K562 (cell line): ENCODE data around the gene ZNF133. TPM values are rescaled to one million over a fixed set of nuclear protein-coding genes. Genes with fewer than 3 reads are reported as not detected.

ENCODE experiments used
- ATAC-seq: fragments of 200-7000 bp; cut with Tn5 transposase; 3 replicates; pipeline ENCODE4 v1.9.1; 2020; ENCODE audit warnings: moderate library complexity
- BruUV-seq: library from RNA; stranded (reverse); fragments of 400-500 nt; replicated peaks from 2 replicates; lab custom pipeline; 2021; lab: Mats Ljungman, UMichigan
- CTCF ChIA-PET: fragments of 300-600 bp; formaldehyde crosslinking; extraction: SDS; loops from one replicate; lab custom pipeline; 2021; ENCODE audit warnings: low intra/inter-chr PET ratio; lab: Yijun Ruan, JAX
- POLR2A ChIA-PET: fragments of 300-600, 350-650 bp; sonication (Branson Sonifier 250); formaldehyde crosslinking; extraction: SDS; loops from one replicate; lab custom pipeline; 2021; ENCODE audit warnings: antibody characterized with exemption, inconsistent platforms; lab: Yijun Ruan, JAX
- DNase-seq, 4 experiments: peaks; one replicate each; pipeline versions ENCODE4 v3.0.0 to v3.0.0-alpha.2; 2011 to 2018; ENCODE audit warnings: low spot score in 3 of 4, mixed read lengths in 3 of 4; ENCODE audit errors: extremely low read depth in 1 of 4
- FAIRE-seq: peaks from 2 replicates; lab custom pipeline; 2011; peaks lifted over from hg19 to GRCh38; lab: Jason Lieb, UNC
- H2AFZ ChIP-seq: 2 replicates; pipeline ENCODE4 v1.6.0; 2011; ENCODE audit warnings: low read depth, low read length, control low read depth, inconsistent platforms
- H3K27ac ChIP-seq: fragments of 200-600 bp; 3 replicates; pipeline ENCODE4 v1.8.0; 2011; ENCODE audit warnings: low read depth, mild to moderate bottlenecking, control low read depth, inconsistent platforms, low read length, moderate library complexity, mixed read lengths; ENCODE audit errors: extremely low read depth
- H3K27me3 ChIP-seq, 2 experiments: fragments of 300-600 bp in 1 of 2; 2 replicates in 1 of 2; 3 replicates in 1 of 2; pipeline versions ENCODE4 v1.6.0 to v1.8.0; 2011; ENCODE audit warnings: inconsistent platforms in 2 of 2, low read length in 2 of 2, mild to moderate bottlenecking in 1 of 2, mixed read lengths in 1 of 2, moderate library complexity in 1 of 2; ENCODE audit not compliant: control insufficient read depth in 2 of 2, insufficient read depth in 2 of 2
- H3K36me3 ChIP-seq: fragments of 300-600 bp; 3 replicates; pipeline ENCODE4 v1.8.0; 2011; ENCODE audit warnings: mild to moderate bottlenecking, low read length, inconsistent platforms; ENCODE audit not compliant: control insufficient read depth, insufficient read depth
- H3K4me1 ChIP-seq, 2 experiments: fragments of 200-600 bp in 1 of 2; replicated peaks in 1 of 2; 2 replicates in 1 of 2; 3 replicates in 1 of 2; pipeline versions ENCODE4 v1.5.1 to v1.8.0; 2011; ENCODE audit warnings: inconsistent platforms in 2 of 2, low read length in 2 of 2, mild to moderate bottlenecking in 1 of 2, mixed read lengths in 1 of 2, moderate library complexity in 1 of 2; ENCODE audit not compliant: control insufficient read depth in 2 of 2, insufficient read depth in 2 of 2
- H3K4me2 ChIP-seq: 2 replicates; pipeline ENCODE4 v1.6.1; 2011; ENCODE audit warnings: low read length, control low read depth, inconsistent platforms, mixed read lengths; ENCODE audit not compliant: insufficient read depth
- H3K4me3 ChIP-seq: fragments of 200-600 bp; sonication (generic), shearing (Covaris generic); 2 replicates; pipeline ENCODE4 v1.5.1; 2016; ENCODE audit warnings: control low read depth, inconsistent platforms
- H3K79me2 ChIP-seq: fragments of 200-600 bp; 3 replicates; pipeline ENCODE4 v1.8.0; 2011; ENCODE audit warnings: low read length, inconsistent platforms; ENCODE audit not compliant: control insufficient read depth, insufficient read depth
- H3K9ac ChIP-seq, 2 experiments: 2 replicates each; pipeline versions ENCODE4 v1.6.0 to v1.6.1; 2011; ENCODE audit warnings: low read depth in 2 of 2, low read length in 2 of 2, control low read depth in 1 of 2, inconsistent platforms in 1 of 2, mild to moderate bottlenecking in 1 of 2, mixed read lengths in 1 of 2; ENCODE audit not compliant: insufficient read depth in 1 of 2
- H3K9me1 ChIP-seq: one replicate; pipeline ENCODE4 v1.6.0; 2011; ENCODE audit warnings: inconsistent platforms, mild to moderate bottlenecking, low read length, moderate library complexity; ENCODE audit not compliant: control insufficient read depth, insufficient read depth
- H3K9me3 ChIP-seq: replicated peaks from 2 replicates; pipeline ENCODE4 v1.5.1; 2011; ENCODE audit warnings: low read depth, low read length, inconsistent platforms; ENCODE audit not compliant: control insufficient read depth, insufficient read depth
- H4K20me1 ChIP-seq: replicated peaks from 2 replicates; pipeline ENCODE4 v1.6.1; 2011; ENCODE audit warnings: low read length, inconsistent platforms, mixed read lengths; ENCODE audit not compliant: control insufficient read depth, insufficient read depth
- CAMTA2 ChIP-seq: fragments of 250-450 bp; sonication (Bioruptor Pico); conservative IDR thresholded peaks from 2 replicates; pipeline ENCODE4 v1.5.1; 2022
- CEBPB ChIP-seq: fragments of 450-650 bp; IDR thresholded peaks from 2 replicates; pipeline ENCODE4 v1.6.1; 2016; ENCODE audit warnings: missing genetic modification characterization, missing compliant biosample characterization
- KAT8 ChIP-seq: fragments of 450-650 bp; IDR thresholded peaks from 2 replicates; pipeline ENCODE4 v1.6.1; 2016; ENCODE audit warnings: low read depth, mild to moderate bottlenecking
- MEIS2 ChIP-seq: fragments of 450-650 bp; IDR thresholded peaks from 2 replicates; pipeline ENCODE4 v1.6.1; 2014; ENCODE audit warnings: mild to moderate bottlenecking; ENCODE audit not compliant: partially characterized antibody
- SAP30 ChIP-seq: fragments of 200-600 bp; sonication (generic); IDR thresholded peaks from 2 replicates; pipeline ENCODE4 v1.6.1; 2012; ENCODE audit warnings: borderline replicate concordance, low read depth, mild to moderate bottlenecking, moderate library complexity, low read length, control low read depth, inconsistent platforms; ENCODE audit not compliant: insufficient read depth, poor library complexity, severe bottlenecking
- U2AF1 ChIP-seq: fragments of 200-400 bp; formaldehyde crosslinking; optimal IDR thresholded peaks from 2 replicates; pipeline ENCODE3; 2017; ENCODE audit warnings: mild to moderate bottlenecking, low read depth, low read length, moderate library complexity
- ZNF3 ChIP-seq: fragments of 250-450 bp; sonication (Bioruptor Pico); IDR thresholded peaks from 2 replicates; pipeline ENCODE4 v1.5.0; 2021; ENCODE audit warnings: mild to moderate bottlenecking, moderate library complexity
- WGBS: fragments of 100-300 bp; shearing (Covaris generic); methylation state at CpG from one replicate; pipeline ENCODE4 v1.1.6; 2016; ENCODE audit warnings: low coverage, mixed read lengths; ENCODE audit not compliant: insufficient coverage; ENCODE audit errors: missing lambda C conversion rate; 5-methylcytosine and 5-hydroxymethylcytosine counted together
- in situ Hi-C: fragments of 300-500 bp; cut with MboI; formaldehyde crosslinking; loops from 4 replicates; pipeline ENCODE4 v1.15.0; 2018; ENCODE audit warnings: inconsistent platforms, mixed read lengths
- intact Hi-C: fragments of 100-400 bp; cut with micrococcal nuclease; formaldehyde crosslinking; loops from 2 replicates; pipeline ENCODE4 v1.14.2; 2022
- polyA plus RNA-seq, 8 experiments: library from polyadenylated mRNA; depleted of rRNA in 4 of 8; stranded (reverse) in 5 of 8; unstranded in 3 of 8; fragments of >200 nt; fragmentation: Nextera tagmentation in 2 of 8; fragmentation: Illumina TruSeq in 1 of 8; extraction: Ambion mirVana in 2 of 8; extraction: Trizol in 1 of 8; gene quantifications; 2 replicates each; pipeline versions ENCODE4 v1.2.1 to v1.2.3, GENCODE V29; 2011 to 2014; ENCODE audit warnings: inconsistent platforms in 1 of 8, missing spikeins in 1 of 8
- total RNA-seq, 7 experiments: library from RNA; depleted of rRNA in 6 of 7; stranded (reverse); fragments of >200 nt in 6 of 7; fragmentation: Illumina TruSeq in 2 of 7; extraction: Trizol in 2 of 7; gene quantifications; 2 replicates each; pipeline versions ENCODE4 v1.2.1 to v1.2.3, GENCODE V29; 2011 to 2021; ENCODE audit warnings: low replicate concordance in 1 of 7
- TF ChIP-seq, protein P1 (sequence below), 3 experiments: IDR thresholded peaks in 2 of 3; conservative IDR thresholded peaks in 1 of 3; 2 replicates each; pipeline ENCODE4 v1.5.1; 2011 to 2012; ENCODE audit warnings: low read length in 3 of 3, mild to moderate bottlenecking in 3 of 3, control low read depth in 2 of 3, improper control_type of control experiment in 1 of 3, inconsistent platforms in 1 of 3, low read depth in 1 of 3, mixed read lengths in 1 of 3, moderate library complexity in 1 of 3; ENCODE audit not compliant: insufficient read depth in 2 of 3
- TF ChIP-seq, protein P2 (sequence below), 3 experiments: fragments of 200-800 bp in 1 of 3; sonication (Bioruptor generic) in 1 of 3; sonication (generic) in 1 of 3; formaldehyde crosslinking in 1 of 3; IDR thresholded peaks; 2 replicates each; pipeline versions ENCODE4 v1.6.1 to v1.8.0; 2016 to 2022; ENCODE audit warnings: mild to moderate bottlenecking in 2 of 3, missing compliant biosample characterization in 2 of 3, missing genetic modification characterization in 2 of 3, missing genetic modification reagents in 1 of 3
- TF ChIP-seq, protein P3 (sequence below): sonication (generic); IDR thresholded peaks from 2 replicates; pipeline ENCODE4 v1.6.1; 2016

The ZNF133 gene
- total and polyA plus RNA-seq, 9 of the 15 experiments (the other 6 are each of a cell fraction or from before 2014, with no cell fraction given), result 1.1 to 6.5 (median 3.8) TPM

DNA sequence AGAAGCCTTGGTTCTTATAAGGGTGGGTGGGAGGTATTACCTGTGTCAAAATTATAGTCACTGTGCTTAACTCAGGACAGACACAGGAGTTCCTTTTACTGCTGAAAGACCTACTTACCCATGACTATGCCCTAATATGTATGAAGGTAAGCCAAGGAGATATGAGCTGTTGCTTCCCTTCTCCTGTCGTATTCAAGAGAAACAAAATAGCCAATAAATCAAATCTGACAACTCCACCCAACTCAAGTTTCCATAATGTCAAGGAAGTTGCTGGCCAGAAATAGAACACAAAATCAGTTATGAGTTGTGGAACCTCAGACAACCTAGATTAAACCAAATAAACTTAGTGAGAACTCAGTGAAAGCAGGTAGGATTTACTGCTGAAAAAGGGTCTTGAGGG lies 25.1 kb downstream of the ZNF133 start (continued):
- no peak for TF ChIP-seq CAMTA2
- peak; percentile 78 for TF ChIP-seq MEIS2
- TF ChIP-seq CEBPB, result no peak

DNA sequence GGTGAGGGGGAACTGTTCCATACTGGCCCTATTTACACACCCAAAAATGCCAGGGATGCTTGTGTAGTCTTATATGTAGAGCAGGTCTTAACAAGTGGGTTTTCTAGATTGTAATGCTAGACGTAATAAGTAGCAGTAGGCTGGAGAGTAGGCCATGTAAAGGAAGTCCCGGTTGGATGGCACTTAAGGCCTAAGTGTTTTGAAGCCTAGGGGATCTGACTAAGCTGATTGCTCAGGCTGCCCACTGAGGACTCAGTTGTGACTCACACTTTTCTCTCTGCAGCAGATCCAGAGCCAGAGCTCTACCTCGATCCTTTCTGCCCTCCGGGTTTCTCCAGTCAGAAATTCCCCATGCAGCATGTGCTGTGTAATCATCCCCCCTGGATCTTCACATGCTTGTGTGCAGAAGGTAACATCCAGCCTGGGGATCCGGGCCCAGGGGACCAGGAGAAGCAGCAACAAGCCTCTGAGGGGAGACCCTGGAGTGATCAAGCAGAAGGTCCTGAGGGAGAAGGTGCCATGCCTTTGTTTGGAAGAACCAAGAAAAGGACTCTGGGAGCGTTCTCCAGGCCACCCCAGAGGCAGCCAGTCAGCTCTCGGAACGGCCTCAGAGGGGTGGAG lies 26.6 kb downstream of the ZNF133 start:
- Histone ChIP-seq H3K27me3 (no peaks in the 10 kb centered on the region), H3K9ac (no peak overlapping the region), H3K36me3 (no peaks in the 10 kb centered on the region; the same call in 2 of the 3 replicates), H3K9me3 (no peaks in the 10 kb centered on the region), H3K4me2 (no peak overlapping the region), H3K27ac (no peak overlapping the region), H3K4me1 (no peaks in the 10 kb centered on the region; a peak in 1 of 5 replicates)
- no TSS peak for BruUV-seq
- no peak for ATAC-seq
- no peak for TF ChIP-seq ZNF3 (CRISPR knock-in tag)
- TF ChIP-seq, protein P1, sequence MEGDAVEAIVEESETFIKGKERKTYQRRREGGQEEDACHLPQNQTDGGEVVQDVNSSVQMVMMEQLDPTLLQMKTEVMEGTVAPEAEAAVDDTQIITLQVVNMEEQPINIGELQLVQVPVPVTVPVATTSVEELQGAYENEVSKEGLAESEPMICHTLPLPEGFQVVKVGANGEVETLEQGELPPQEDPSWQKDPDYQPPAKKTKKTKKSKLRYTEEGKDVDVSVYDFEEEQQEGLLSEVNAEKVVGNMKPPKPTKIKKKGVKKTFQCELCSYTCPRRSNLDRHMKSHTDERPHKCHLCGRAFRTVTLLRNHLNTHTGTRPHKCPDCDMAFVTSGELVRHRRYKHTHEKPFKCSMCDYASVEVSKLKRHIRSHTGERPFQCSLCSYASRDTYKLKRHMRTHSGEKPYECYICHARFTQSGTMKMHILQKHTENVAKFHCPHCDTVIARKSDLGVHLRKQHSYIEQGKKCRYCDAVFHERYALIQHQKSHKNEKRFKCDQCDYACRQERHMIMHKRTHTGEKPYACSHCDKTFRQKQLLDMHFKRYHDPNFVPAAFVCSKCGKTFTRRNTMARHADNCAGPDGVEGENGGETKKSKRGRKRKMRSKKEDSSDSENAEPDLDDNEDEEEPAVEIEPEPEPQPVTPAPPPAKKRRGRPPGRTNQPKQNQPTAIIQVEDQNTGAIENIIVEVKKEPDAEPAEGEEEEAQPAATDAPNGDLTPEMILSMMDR (IDR thresholded peaks at IDR 0.05 in 2 of 3, conservative IDR thresholded peaks at IDR 0.05 in 1 of 3; ENCODE audit: insufficient read depth in 2 of 3, low read depth in 1 of 3, low read length in 3 of 3), result no peak
- TF ChIP-seq, protein P2, sequence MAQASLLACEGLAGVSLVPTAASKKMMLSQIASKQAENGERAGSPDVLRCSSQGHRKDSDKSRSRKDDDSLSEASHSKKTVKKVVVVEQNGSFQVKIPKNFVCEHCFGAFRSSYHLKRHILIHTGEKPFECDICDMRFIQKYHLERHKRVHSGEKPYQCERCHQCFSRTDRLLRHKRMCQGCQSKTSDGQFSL (CRISPR knock-in tag; IDR thresholded peaks at IDR 0.05), result no peak
- TF ChIP-seq, protein P2 (tag; IDR thresholded peaks at IDR 0.05), result no peak
- no peak for TF ChIP-seq U2AF1
- TF ChIP-seq KAT8, result no peak
- TF ChIP-seq, protein P3, sequence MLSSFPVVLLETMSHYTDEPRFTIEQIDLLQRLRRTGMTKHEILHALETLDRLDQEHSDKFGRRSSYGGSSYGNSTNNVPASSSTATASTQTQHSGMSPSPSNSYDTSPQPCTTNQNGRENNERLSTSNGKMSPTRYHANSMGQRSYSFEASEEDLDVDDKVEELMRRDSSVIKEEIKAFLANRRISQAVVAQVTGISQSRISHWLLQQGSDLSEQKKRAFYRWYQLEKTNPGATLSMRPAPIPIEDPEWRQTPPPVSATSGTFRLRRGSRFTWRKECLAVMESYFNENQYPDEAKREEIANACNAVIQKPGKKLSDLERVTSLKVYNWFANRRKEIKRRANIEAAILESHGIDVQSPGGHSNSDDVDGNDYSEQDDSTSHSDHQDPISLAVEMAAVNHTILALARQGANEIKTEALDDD, result no peak
- no peak for TF ChIP-seq SAP30
- TF ChIP-seq, all 486 proteins: peak for 0
- intact Hi-C loops (no loop called here), in situ Hi-C loops (no loop called here)
- ChIA-PET CTCF (no interaction called here), POLR2A (no interaction called here)
- FAIRE-seq, result no peak
- Histone ChIP-seq H3K79me2 (no peaks in the 10 kb centered on the region), H2AFZ (no peak overlapping the region), H3K4me3 (no peak overlapping the region), H4K20me1 (no peaks in the 10 kb centered on the region), H3K9me1 (peaks cover 3% of the 10 kb centered on the region)
- WGBS, result 64% methylated on average over 7 of the region's 8 CpGs
- DNase-seq, result no peak
